GM19043 (cell line): ENCODE measurements around the gene VLDLR.

Source experiments
- ATAC-seq: cut with Tn5 transposase; IDR thresholded peaks from one replicate; pipeline ENCODE4 v1.9.1; 2021; ENCODE audit warnings: low read depth; ENCODE audit not compliant: unreplicated experiment

The VLDLR gene

GRCh38 chr9:2662496-2662895 is 40.9 kb downstream of the VLDLR start:
- no peak for ATAC-seq

- ATAC-seq = no peak
These were observed 42.0 kb downstream of the VLDLR start for GRCh38 chr9:2663461-2664173.

DNA sequence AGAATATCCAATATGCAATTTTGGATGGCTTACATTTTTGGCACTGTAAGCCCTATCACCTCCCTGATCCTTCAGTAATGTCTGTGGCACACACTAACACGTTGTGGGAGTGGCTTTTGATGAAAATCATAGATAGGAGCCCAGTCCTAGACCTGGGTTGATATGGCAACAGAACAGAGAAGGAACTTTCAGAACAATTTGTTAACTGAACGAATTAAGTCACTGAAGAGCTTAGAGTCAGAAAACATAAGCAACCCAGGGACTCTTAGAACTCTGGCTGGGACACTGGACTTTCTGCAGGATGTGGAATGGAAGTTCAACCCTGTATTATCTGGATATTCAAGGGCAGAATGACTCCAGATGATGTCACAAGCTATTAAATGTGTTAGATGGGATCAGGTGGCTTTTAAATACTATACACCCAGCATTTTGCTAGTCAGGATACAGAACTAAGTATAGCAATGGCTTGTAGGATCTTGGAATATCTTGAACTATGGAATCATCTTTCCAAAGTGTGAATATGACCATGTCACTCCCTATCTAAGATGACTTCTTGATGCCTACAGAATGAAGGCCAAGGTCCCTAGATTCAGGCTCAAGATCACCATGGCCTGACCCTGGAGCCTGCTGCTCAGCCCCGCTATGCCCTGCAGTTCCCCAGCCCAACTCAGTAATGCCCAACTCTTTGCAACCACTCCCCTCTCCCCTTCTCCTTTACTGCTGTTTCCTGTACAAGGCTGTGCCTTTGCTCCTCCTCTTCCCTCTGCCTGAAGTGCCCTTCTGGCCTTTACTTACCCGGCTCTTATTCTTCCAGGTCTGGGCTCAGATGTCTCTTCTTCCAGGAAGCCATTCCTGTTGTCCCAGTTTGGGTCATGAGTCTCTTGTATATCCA is 42.8 kb downstream of the VLDLR start:
- ATAC-seq = no peak

DNA sequence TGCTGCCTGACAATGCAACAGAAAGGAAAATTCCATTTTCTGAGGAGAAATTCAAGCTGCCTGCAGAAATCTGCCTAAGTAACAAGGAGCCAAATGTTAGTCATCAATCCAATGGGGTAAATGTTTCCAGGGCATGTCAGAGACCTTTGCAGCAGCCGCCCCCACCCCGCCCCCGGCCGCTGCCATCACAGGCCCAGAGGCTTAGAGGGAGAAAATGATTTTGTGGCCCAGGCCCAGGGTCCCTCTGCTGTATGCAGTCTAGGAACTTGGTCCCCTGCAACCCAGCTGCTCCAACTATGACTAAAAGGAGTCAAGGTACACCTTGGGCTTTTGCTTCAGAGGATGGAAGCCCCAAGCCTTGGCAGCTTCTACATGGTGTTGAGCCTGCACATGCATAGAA is 45.0 kb downstream of the VLDLR start:
- ATAC-seq = no peak

DNA sequence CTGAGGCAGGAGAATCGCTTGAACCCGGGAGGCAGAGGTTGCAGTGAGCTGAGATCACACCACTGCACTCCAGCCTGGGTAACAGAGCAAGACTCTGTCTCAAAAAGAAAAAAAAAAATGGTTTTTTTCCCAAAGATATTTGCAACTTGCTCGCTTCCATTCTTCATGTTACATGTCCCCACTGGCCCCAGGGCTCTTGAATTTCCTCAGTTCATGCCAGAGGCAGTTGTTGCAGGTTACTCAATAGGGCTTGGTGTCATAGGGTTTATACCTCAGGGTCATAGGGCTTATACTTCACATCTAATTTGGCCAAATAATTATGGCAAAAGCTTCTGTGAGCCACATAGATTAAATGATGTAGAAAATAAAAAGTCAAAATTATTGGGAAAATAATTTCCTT is 51.6 kb downstream of the VLDLR start:
- ATAC-seq = no peak

DNA sequence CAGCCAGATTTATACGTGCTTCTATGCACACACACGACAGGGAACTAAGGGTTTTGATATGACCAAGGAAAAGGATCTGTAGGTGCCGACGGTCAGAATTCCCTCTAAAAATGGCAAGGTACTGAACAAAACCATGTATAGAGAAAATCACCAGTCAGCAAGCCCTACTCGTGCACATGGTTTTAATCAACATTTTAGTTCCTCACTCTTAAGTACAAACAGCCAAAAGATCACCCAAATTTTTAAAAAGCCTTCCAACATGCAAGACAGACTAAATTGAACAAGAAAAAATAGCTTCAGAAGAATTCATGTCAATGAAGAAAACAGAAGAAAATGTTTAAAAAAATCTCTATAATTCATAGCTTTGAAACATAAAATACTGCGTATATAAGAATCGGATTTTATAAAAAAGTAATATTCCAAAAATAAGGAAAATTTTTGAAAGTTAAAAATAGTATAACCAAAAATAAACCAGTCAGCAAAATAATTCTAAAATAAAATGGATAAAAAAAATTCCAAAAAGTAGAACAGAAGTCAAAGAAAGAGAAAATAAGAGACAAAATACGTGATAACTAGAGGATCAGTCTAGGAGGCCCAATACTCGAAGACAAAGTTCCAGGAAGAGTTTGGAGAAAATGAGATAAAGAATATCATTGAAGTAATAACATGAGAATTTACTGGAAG is 52.7 kb downstream of the VLDLR start:
- no peak for ATAC-seq

DNA sequence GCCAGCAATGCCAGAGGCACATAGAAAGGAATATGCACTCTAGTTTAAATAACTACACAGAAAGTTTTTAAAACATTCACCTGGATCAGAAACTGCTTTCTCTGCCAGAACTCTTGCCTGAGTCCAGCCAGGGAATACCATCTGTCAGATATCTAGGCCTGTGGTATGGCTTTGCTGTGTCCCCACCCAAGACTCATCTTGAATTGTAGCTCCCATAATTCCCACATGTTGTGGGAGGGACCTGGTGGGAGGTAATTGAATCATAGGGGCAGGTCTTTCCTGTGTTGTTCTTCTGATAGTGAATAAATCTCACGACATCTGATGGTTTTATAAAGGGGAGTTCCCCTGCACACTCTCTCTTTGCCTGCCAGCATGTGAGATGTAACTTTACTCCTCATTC is 54.2 kb downstream of the VLDLR start:
- no peak for ATAC-seq

DNA sequence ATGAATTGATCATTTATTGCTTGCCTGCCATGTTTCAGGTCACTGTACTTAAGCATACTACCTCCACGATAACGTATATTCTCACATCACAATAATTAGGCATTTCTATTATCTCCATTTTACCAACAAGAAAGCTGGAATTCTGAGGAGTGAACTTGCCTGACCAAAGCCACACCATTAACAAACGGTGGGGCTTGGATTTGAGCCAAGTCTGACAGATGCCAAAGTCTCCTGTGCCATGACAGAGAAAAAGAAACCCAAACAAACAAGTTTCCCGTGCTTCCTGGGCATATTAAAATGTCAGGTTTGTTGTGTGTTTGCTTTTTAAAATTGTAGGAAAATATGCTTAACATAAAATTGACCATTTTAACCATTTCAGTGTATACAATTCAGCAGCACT is 54.9 kb downstream of the VLDLR start:
- ATAC-seq = no peak

DNA sequence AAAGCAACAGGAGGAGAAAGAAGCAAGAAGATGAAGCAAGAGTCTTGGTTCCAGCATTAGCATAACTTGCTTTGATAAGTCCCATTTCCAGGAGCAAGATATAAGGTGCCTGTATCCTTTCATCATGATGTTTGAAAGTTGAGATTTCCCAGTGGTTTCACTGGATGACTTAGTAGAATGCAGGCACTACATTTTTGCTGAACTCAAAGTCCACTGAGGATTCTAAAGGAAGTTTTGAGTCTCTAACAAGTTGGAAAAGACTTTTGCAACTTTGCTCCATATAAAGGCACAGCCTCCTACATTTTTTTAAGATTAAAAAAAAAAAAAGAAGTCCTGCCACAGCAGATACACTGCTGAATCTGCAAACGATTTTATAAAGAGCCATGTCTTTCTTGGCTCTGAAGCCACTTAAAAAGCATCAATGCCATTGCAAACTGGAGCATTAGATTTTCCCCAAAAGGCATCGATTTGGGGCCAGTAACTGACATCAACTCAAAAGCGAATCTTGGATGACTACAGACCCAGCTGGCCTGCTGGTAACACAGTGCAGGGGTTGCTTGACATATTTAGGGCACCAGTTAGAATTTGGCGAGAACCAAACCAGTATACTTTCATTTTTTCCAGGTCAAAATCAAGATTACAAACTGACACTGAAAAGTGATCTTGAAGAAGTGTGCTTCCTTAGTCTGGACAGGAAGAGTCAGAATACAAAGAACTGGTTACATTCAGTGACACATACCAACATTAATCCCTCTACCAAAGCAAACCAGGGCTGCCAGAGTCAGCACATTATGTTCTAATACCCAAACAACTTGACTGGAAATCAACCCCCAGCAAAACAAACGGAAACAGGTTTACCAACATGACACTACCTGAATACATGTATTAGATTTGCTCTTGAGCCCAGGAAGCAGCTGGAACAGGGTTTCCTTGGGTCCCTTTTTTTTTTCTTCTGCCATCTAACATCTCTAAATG is 56.6 kb downstream of the VLDLR start:
- no peak for ATAC-seq

- ATAC-seq = no peak
These were observed 57.4 kb downstream of the VLDLR start for GRCh38 chr9:2679011-2679410.

DNA sequence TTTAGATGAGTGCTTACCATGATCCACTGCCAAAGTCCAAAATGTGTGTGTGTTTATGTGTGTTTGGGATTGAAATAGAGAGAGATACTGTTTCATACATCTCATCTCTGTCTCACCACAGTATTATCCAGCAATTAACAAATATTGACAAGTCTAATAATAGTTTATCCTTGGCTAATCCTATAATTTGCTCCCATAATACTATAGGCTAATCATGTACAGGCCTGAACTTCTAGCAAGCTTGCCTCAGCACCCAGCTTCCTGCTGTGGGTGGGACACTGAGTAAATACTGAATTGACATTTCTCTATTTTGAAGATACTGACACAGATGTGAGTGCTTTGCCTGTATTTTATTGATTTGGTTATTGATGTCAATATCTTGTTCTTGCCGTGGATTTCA is 60.4 kb downstream of the VLDLR start:
- no peak for ATAC-seq

DNA sequence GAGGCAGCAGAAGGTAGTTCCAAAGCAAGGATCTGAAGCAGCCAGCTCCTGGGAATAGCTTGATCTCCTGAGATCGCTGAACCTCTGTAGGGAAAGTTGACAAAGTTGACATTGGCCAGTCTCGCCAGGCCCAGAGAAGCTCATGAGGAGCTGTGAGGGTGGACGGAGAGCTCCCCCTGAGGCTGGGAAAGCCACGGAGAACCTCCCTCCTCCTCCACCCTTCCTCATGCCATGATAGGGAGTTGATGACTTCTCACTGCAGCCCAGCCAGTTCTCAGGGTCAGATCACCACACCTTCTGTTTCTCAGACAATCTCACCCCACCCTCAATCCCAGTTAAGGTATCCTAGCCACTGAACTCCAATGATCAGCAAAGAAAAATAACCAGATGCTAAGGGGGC is 65.3 kb downstream of the VLDLR start:
- ATAC-seq = no peak

- no peak for ATAC-seq
These were observed 67.0 kb downstream of the VLDLR start for GRCh38 chr9:2688636-2689035.

DNA sequence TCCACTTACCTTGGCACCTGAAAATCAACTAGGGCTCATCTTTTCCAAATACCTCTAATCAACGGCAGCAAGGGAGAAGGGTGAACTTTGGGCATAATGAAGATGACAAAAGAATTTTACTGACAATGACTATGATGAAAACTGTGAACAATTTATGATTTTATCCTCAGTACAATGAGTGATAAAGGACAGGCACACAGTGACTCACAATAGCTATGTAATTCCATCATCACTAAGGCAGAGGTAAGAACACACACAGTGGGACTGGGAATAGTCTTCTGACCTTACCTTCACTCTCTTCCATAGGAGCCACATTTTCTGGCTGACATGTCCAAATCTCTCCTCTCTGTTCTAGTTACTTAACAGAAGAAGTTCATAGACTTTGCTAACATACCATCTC is 69.6 kb downstream of the VLDLR start:
- no peak for ATAC-seq

DNA sequence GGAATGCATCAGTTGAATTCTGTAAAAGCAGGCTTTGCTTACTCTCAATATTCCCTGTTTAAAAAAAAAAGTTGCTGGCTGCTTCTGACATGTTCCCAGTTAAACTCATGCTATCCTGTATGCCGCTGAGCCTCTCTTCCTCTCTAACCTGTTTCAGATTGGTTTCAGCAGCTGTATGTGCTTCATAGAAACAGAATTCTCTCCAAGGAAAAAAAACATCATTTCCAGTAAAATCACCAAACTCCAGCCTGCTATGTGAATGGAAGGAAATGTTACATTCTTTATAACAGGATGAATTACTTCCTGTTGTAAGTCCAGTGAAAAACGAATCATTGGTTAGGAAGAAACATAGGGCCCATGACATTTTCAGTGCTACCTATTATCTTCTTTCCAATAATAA is 70.0 kb downstream of the VLDLR start:
- no peak for ATAC-seq

DNA sequence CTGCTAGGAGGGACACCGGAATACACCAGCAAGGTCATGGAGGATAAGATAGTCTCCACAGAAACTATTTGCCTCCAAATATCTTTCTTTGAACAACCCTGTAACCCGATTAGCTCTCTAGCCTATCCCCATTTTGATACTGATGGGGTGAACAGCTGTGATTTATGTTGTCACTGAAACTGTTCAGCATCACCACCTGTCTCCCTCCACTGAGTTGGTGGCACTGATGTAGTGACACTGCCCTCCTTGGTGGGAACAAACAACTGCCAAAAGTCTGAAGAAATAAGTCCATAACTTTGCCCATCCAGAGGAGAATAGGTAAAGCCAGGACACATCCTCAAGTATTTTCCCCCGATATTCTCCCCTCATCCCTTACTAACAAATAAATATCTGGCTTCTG is 71.5 kb downstream of the VLDLR start:
- ATAC-seq = no peak

DNA sequence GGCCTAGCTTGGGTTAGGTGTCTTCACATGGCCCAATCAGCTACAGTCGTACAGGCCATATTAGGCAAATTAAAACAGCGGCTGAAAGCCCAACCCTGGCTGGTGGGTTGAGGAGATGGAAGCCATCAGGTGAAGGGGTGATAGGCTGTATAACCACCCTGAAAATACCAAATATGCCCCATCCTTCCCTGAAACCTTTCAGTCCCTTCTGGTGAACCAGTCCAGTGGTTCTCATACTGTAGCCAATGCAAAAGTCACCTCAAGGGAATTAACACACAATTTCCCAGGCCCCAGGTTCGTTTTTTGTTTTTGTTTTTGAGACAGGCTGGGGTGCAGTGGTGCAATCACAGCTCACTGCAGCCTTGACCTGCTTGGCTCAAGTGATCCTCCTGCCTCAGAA is 75.9 kb downstream of the VLDLR start:
- peak; percentile 98 for ATAC-seq

GRCh38 chr9:2700398-2700797 is 78.8 kb downstream of the VLDLR start:
- ATAC-seq = no peak

DNA sequence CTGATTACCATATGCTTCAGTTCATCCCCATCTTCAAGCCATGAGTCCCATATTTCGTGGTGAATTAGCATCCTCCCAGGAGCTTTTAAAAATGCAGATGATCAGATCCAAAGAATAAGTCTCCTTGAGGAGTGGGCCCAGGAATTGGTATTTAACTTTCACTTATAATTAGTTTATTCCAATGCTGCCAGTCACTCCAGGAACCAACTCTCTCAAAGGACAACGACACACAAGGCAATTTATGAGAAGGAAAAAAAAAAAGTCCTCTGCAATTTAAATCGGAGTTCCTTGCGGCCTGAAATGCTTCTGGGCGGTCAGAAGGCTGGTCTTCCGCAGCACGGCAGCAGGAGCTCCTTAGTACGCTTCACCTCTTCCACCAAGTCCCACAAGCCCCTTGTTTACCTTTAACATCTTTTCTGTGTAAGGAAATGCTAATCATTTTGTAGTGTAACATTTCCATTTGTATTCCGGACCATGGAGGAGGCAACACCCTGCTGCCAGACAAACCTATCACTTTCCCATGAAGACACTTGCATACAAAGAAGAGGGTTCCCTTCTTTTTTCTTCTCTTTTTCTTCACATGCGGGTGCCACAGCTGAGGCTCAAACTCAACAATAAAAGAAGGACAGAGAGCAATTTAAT is 79.4 kb downstream of the VLDLR start:
- ATAC-seq = no peak

GRCh38 chr9:2704504-2704903 is 82.9 kb downstream of the VLDLR start:
- ATAC-seq = no peak
